Astrocyte (in vitro differentiated cells and primary cell): ENCODE results near the gene FAM107B.

ENCODE experiments used
- CTCF ChIP-seq: IDR thresholded peaks from 2 replicates; pipeline ENCODE4 v1.5.1; 2011; ENCODE audit warnings: low read depth, mild to moderate bottlenecking, inconsistent platforms, low read length, moderate library complexity; ENCODE audit not compliant: insufficient read depth
- EZH2 ChIP-seq: IDR thresholded peaks from 2 replicates; pipeline ENCODE4 v1.6.1; 2012; ENCODE audit warnings: mild to moderate bottlenecking, low read length, inconsistent platforms; ENCODE audit not compliant: insufficient read depth

- TF ChIP-seq EZH2 (no peak), CTCF (no peak)
These were observed 234.1 kb downstream of the FAM107B start for GRCh38 chr10:14540611-14541010.
